Measurements from ENCODE around the gene OXCT1.
"Not testable (repeated sequence)": the region's sequence is repeated elsewhere in the genome, so short reads cannot be mapped to it uniquely, and the experiment has no call there.

Gene OXCT1

DNA sequence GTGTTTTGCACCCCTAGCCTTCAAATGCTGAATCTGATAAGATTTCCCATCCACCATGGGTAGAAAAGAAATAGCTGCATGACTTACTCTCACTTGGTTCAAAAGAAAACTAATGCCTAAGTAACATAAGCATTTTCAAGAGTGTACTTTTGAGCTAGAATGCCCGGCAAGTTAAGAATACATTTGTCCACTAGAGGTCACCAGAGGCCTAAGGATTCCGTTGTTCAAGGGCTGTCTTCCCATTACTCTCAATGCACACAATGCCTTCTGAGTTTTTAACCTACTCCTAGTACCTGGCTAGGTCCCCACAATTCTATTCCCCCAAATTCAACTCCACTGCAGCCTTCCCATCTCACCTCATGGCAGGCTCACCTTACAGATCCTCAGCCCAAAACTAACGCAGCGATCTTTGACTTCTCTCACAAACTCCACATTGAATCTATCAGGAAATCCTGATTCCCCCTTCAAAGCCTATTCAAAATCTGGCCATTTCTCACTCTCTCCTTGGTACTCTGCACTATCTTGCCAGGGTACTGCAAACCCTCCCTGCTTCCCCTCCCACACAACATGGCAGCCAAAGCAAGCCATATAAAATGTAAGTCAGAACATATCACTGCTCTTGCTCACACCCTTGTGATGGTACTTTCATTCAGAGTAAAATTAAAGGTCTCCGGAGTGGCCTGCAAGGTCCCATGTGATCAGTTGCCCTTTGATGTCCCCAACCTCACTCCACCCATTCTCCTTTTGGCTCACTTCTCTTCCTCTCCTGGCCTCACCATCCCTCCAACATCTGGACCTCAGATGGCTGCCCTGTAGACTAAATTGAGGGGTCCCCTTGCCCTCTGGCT is 13.4 kb downstream of the OXCT1 start:
- DNase-seq (ENCODE audit: low read depth): peak; percentile 51
- H3K4me3 ChIP-seq (ENCODE audit: low read depth, low read length): no peak overlapping the region
- TF ChIP-seq, protein P1, sequence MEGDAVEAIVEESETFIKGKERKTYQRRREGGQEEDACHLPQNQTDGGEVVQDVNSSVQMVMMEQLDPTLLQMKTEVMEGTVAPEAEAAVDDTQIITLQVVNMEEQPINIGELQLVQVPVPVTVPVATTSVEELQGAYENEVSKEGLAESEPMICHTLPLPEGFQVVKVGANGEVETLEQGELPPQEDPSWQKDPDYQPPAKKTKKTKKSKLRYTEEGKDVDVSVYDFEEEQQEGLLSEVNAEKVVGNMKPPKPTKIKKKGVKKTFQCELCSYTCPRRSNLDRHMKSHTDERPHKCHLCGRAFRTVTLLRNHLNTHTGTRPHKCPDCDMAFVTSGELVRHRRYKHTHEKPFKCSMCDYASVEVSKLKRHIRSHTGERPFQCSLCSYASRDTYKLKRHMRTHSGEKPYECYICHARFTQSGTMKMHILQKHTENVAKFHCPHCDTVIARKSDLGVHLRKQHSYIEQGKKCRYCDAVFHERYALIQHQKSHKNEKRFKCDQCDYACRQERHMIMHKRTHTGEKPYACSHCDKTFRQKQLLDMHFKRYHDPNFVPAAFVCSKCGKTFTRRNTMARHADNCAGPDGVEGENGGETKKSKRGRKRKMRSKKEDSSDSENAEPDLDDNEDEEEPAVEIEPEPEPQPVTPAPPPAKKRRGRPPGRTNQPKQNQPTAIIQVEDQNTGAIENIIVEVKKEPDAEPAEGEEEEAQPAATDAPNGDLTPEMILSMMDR (IDR thresholded peaks at IDR 0.05; ENCODE audit: low read depth, low read length, missing control alignments): peak; percentile 75

DNA sequence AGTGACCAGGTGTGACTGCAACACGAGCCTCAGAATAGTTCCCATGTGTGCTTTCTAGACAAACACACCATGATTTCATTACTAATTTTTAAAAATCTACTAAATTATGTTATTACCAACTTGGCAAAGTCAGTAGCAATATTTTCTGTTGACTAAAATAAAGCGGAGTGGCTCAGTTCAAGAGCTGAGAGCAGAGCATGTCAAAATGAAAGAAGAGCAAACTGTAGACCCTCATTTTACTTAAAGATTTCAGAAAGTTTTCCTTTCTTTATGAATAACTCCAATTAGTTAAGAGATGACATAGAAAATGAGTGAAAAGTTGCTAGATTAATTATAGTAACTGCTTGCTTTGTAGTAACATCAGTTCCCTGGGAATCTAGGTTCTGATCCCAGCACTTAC is 17.9 kb downstream of the OXCT1 start:
- TF ChIP-seq, protein P1 (IDR thresholded peaks at IDR 0.05; ENCODE audit: low read depth, low read length, missing control alignments): no peak
- DNase-seq (ENCODE audit: low read depth): no peak

DNA sequence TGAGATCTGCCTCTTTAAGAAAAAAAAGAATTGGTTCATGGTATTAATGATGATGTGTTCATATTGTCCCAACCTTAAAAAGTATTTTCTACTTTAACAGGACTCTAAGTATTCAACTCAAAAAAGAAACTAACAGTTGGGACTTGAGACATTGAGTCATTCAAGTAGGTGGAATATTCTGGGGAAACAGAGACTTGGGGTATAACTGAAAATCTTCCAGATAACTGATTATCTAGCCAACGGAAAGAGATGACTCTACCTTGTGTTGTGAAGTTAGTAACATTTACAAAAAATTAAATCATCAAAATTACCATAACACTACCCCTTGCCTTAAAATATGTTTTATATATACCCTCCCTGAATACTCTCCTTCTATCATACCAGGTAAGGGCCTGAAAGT is 19.1 kb downstream of the OXCT1 start:
- H3K4me3 ChIP-seq (ENCODE audit: low read depth, low read length): no peak overlapping the region
- TF ChIP-seq, protein P1 (IDR thresholded peaks at IDR 0.05; ENCODE audit: low read depth, low read length, missing control alignments): no peak
- no peak for DNase-seq (ENCODE audit: low read depth)

More for the DNA sequence above, 17.9 kb downstream of the OXCT1 start:
- H3K4me3 ChIP-seq (ENCODE audit: low read depth, low read length): no peak overlapping the region

DNA sequence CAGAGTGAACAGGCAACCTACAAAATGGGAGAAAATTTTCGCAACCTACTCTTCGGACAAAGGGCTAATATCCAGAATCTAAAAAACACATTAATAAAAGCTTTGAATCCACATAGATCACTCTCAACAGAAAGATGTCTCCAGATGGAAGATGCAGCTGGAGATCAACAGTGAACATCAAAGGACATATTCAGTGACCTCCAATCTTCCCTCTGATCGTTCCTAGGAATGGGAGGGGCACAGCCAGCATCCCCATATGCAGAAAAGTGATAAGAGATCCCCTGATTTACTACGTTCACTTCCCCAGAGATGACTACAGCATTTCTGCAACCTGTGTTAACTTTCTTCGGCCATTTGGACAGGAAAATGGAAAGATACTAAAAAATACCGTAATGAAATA is 21.2 kb downstream of the OXCT1 start:
- no peak for DNase-seq (ENCODE audit: low read depth)
- no peak overlapping the region for H3K4me3 ChIP-seq (ENCODE audit: low read depth, low read length)

DNA sequence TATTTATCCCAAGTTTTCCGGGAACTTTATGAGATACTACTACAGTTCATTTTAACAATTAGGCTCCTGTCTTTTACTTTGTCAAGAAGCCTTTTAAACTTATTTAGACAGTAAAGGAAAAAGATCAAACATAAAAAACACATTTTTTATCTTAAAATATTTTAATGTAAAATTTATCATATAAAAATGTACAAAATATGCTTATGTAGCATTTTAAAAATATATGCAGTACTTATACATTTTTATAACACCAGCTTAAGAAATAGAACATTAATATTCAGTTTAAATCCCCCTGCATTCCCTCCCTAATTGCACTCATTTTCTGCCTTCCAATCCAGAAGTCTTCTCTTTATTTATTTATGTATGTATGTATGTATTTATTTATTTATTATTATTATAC is 24.5 kb downstream of the OXCT1 start:
- H3K4me3 ChIP-seq (ENCODE audit: low read depth, low read length); DNase-seq (ENCODE audit: low read depth): not testable (repeated sequence)

More for the DNA sequence above, 21.2 kb downstream of the OXCT1 start:
- TF ChIP-seq, protein P1 (IDR thresholded peaks at IDR 0.05; ENCODE audit: low read depth, low read length, missing control alignments): no peak

DNA sequence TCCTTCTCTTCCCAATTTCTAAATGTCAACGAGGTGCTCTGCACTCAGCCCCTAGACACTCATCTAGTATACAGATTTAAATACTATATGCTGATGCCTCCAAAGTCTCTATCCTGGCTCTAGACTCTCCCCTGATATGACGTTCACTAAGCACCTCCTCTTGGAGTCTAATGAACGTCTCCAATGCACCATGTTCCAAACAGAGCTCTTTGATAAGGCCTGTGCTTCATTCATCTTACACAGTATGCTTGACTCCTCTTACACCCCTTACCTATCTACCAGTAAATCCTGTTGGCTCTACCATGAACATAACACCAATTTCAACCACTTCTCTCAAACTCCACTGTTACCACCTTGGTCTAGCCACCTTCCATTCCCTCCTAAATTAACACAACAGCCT is 25.7 kb downstream of the OXCT1 start:
- H3K4me3 ChIP-seq (ENCODE audit: low read depth, low read length): no peak overlapping the region
- TF ChIP-seq, protein P1 (IDR thresholded peaks at IDR 0.05; ENCODE audit: low read depth, low read length, missing control alignments): no peak
- DNase-seq (ENCODE audit: low read depth): no peak

DNA sequence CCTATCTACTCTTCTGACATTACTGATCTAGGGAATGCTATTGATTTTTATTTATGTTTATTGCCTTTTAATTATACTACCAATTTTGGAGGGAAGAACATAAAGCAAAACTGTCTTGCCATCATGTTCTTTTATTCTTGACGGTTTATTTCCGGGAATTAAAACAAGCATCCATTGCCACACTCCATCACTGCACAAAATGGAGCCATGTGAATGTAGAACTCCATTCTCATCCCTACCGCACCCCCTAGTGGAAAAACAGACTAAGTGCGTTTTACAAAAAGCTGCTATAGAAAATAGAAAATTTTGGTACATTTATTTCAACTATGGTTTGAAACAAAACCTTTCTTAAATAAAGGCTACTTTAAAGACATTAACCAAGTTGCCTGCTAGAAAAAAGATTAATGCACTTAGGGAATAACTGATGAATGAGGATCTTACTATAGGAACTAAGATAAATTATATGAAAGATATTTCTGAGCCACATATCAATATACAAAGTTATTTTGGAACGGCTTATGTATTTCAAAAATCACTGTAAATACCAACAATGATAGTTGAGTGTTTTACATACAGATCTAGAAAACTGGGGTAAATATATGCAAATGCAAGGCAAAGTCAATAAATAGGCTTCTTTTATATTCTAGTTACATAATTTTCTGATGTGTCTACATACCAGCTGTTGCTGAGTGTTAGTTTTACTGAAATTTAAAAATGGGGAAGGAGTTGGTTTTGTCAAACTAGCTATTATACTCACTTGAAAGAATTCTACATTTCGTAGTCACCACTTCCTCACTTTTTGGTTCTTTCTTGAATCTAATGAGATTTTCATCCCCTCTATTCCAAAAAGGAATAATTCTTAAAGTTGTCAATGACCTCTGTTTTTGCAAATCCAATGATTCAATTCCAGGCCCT is 26.5 kb downstream of the OXCT1 start:
- DNase-seq (ENCODE audit: low read depth): peak; percentile 27
- TF ChIP-seq, protein P1 (IDR thresholded peaks at IDR 0.05; ENCODE audit: low read depth, low read length, missing control alignments): peak; percentile 69
- H3K4me3 ChIP-seq (ENCODE audit: low read depth, low read length): no peak overlapping the region
